ENCODE data around the gene UBE2L3. TPM values are rescaled to one million over a fixed set of nuclear protein-coding genes. Genes with fewer than 3 reads are reported as not detected.
A peak's percentile ranks its signal among the peaks of the same experiment; 100 is the strongest.

Gene UBE2L3
- total and polyA plus RNA-seq, 2 of the 8 experiments (the other 6 are each of a cell fraction or from before 2014, with no cell fraction given): 63.5 to 90.0 TPM

DNA sequence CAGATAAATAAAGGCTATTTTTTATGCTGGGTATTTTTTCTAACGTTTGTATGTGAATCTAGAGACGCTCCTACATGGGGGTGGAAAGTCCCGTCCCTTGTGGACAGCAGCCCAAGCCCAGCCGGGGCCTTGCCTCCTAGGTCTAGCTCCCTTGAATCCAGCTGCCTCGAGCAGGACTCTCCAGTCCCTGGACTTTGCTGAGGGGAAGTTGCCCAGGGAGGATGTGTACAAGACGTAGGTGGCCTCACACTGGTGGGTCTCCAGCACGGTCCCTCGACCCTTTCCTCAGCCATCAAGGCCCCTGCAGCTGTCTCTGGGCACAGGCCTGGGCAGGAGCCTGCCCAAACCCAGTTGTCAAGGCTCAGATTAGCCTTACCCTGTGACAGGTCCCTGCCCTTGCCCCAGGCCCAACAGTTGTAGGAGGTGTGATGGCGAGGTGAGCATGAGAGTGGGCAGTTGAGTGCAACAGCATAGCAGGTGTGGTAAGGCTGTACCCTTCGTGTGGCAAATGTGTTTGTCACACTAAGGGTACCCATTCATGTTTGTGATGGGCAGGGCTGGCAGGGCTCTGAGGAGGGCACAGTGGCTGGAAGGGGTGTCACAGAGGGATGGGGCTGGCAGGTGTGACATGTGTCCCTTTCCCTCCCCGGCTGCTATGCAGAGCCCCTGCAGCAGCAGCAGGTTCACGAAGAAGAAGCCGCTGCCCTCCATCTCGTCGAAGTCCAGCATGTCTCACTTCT lies 68.4 kb downstream of the UBE2L3 start:
- no peak overlapping the region for H3K4me2 ChIP-seq (ENCODE audit: insufficient read depth in 1 of 2, low read depth in 2 of 2, low read length in 2 of 2)
- H3K9me3 ChIP-seq (ENCODE audit: insufficient read depth in 2 of 2, low read depth in 1 of 2, low read length in 1 of 2): no peaks in the 10 kb centered on the region; a peak in 1 of 4 replicates
- no peak overlapping the region for H2AK5ac ChIP-seq (ENCODE audit: low read depth, low read length)
- DNase-seq (ENCODE audit: low read depth in 1 of 2, low spot score in 2 of 2): no peak
- no peak overlapping the region for H4K91ac ChIP-seq (replicated peaks; ENCODE audit: insufficient read length, low read length)
- H3K27ac ChIP-seq (ENCODE audit: low read depth, low read length): no peak overlapping the region
- H2AFZ ChIP-seq (ENCODE audit: low read length): no peak overlapping the region
- H4K5ac ChIP-seq (ENCODE audit: insufficient read length, low read depth, low read length): no peak overlapping the region
- H3K79me1 ChIP-seq (ENCODE audit: low read depth, low read length): no peaks in the 10 kb centered on the region
- TF ChIP-seq RAD21 (IDR thresholded peaks at IDR 0.05 in 1 of 2, conservative IDR thresholded peaks at IDR 0.05 in 1 of 2; ENCODE audit: low read depth in 2 of 2, low read length in 2 of 2): no peak
- no peak for TF ChIP-seq NANOG (IDR thresholded peaks at IDR 0.05; ENCODE audit: insufficient read depth, low read depth, low read length, poor library complexity, severe bottlenecking)
- no peak for TF ChIP-seq SRF (IDR thresholded peaks at IDR 0.05; ENCODE audit: low read depth, low read length)
- no peak for TF ChIP-seq CEBPB (IDR thresholded peaks at IDR 0.05; ENCODE audit: low read depth, low read length)
- TF ChIP-seq CHD2 (IDR thresholded peaks at IDR 0.05; ENCODE audit: low read length): no peak
- no peak for TF ChIP-seq POLR2A (IDR thresholded peaks at IDR 0.05; ENCODE audit: control extremely low read depth in 1 of 2, low read depth in 2 of 2, low read length in 2 of 2)
- TF ChIP-seq CHD1 (IDR thresholded peaks at IDR 0.05; ENCODE audit: low read depth, low read length): no peak
- TF ChIP-seq, protein P1, sequence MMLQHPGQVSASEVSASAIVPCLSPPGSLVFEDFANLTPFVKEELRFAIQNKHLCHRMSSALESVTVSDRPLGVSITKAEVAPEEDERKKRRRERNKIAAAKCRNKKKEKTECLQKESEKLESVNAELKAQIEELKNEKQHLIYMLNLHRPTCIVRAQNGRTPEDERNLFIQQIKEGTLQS (IDR thresholded peaks at IDR 0.05; ENCODE audit: insufficient read depth, low read depth, low read length): no peak
- H3K36me3 ChIP-seq (ENCODE audit: control insufficient read depth in 2 of 4, insufficient read depth in 4 of 4, low read length in 3 of 4): no peaks in the 10 kb centered on the region
- no peak overlapping the region for H3K4me3 ChIP-seq (ENCODE audit: extremely low read depth in 1 of 4, insufficient read depth in 2 of 4, low read depth in 3 of 4, low read length in 4 of 4)
- H3K27me3 ChIP-seq (replicated peaks in 1 of 4; ENCODE audit: control insufficient read depth in 3 of 4, extremely low read depth in 1 of 4, insufficient read depth in 3 of 4, low read length in 3 of 4): peaks cover 0 to 4% (median 1%) of the 10 kb centered on the region in 4 experiments; a peak in 4 of 7 replicates
- no peak overlapping the region for H2BK20ac ChIP-seq (ENCODE audit: low read length)
- no peaks in the 10 kb centered on the region for H3K4me1 ChIP-seq (replicated peaks in 1 of 4; ENCODE audit: control insufficient read depth in 3 of 4, insufficient read depth in 4 of 4, low read length in 3 of 4)
- no peak overlapping the region for H2BK5ac ChIP-seq (ENCODE audit: low read depth, low read length)
- FAIRE-seq: no peak
- H3K56ac ChIP-seq (replicated peaks; ENCODE audit: insufficient read length, low read depth, low read length): no peak overlapping the region
- WGBS, 2 experiments (ENCODE audit: extremely low coverage in 1 of 2, insufficient coverage in 1 of 2, insufficient read length in 1 of 2, insufficient replicate concordance in 2 of 2, low coverage in 1 of 2, low lambda C conversion rate in 2 of 2, missing lambda C conversion rate in 1 of 2): 79% methylated on average over 15 of the region's 15 CpGs; no CpG with 5 or more reads in 1 of the 2 experiments
- no peaks in the 10 kb centered on the region for H3K79me2 ChIP-seq (ENCODE audit: control insufficient read depth in 1 of 2, insufficient read depth in 2 of 2, low read length in 2 of 2)
- H3K18ac ChIP-seq (ENCODE audit: extremely low read depth, low read length): no peak overlapping the region
- peaks cover 0 to 5% of the 10 kb centered on the region in 2 experiments for H4K20me1 ChIP-seq (replicated peaks in 1 of 2; ENCODE audit: control insufficient read depth in 1 of 2, insufficient read depth in 2 of 2, low read length in 2 of 2)
- no peak overlapping the region for H3K14ac ChIP-seq (ENCODE audit: insufficient read length)
- CTCF ChIA-PET (ENCODE audit: partially characterized antibody): interaction anchor here (1.1 to 24.1 kb wide), 3 partner anchors 7 to 70 kb away, joined by 3 to 499 read pairs (median 499); partner anchors contain the start of genes CCDC116, SDF2L1 and YDJC
- H4K8ac ChIP-seq (ENCODE audit: extremely low read depth, insufficient read depth, low read length): no peak overlapping the region
- H2BK12ac ChIP-seq (ENCODE audit: low read depth, low read length): 0 out of 2 replicates have a peak overlapping the region, but pooled peaks have one; percentile 17
- H3K23ac ChIP-seq (ENCODE audit: insufficient read length): no peak overlapping the region
- H3K9ac ChIP-seq (replicated peaks in 1 of 4; ENCODE audit: extremely low read depth in 1 of 4, low read depth in 3 of 4, low read length in 3 of 4): no peak overlapping the region
- H3K4ac ChIP-seq (replicated peaks; ENCODE audit: insufficient read length, low read depth, low read length): peak overlapping the region; percentile 69
- POLR2A ChIA-PET (ENCODE audit: partially characterized antibody): interaction anchor here (1.2 to 1.3 kb wide), 2 partner anchors 11 to 13 kb away, joined by 3 to 5 read pairs; no protein-coding TSS in a partner anchor
- H2BK15ac ChIP-seq (ENCODE audit: low read length): no peak overlapping the region
- H2BK120ac ChIP-seq (replicated peaks; ENCODE audit: low read depth, low read length): no peak overlapping the region
- no peaks in the 10 kb centered on the region for H3K23me2 ChIP-seq (ENCODE audit: low read depth, low read length)
